Activated CD8-positive, alpha-beta memory T cell treated with anti-CD3 and anti-CD28 coated beads for 4 hours (primary cell): ENCODE measurements around the gene CCNG1.
A peak's percentile ranks its signal among the peaks of the same experiment; 100 is the strongest.
"Not testable (repeated sequence)": the region's sequence is repeated elsewhere in the genome, so short reads cannot be mapped to it uniquely, and the experiment has no call there.

Experiments used
- DNase-seq, 2 donors: peaks; one replicate each; pipeline ENCODE4 v3.0.0-alpha.2; 2020; ENCODE audit warnings: low read depth in 2 of 2

Gene CCNG1, protein sequence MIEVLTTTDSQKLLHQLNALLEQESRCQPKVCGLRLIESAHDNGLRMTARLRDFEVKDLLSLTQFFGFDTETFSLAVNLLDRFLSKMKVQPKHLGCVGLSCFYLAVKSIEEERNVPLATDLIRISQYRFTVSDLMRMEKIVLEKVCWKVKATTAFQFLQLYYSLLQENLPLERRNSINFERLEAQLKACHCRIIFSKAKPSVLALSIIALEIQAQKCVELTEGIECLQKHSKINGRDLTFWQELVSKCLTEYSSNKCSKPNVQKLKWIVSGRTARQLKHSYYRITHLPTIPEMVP

DNA sequence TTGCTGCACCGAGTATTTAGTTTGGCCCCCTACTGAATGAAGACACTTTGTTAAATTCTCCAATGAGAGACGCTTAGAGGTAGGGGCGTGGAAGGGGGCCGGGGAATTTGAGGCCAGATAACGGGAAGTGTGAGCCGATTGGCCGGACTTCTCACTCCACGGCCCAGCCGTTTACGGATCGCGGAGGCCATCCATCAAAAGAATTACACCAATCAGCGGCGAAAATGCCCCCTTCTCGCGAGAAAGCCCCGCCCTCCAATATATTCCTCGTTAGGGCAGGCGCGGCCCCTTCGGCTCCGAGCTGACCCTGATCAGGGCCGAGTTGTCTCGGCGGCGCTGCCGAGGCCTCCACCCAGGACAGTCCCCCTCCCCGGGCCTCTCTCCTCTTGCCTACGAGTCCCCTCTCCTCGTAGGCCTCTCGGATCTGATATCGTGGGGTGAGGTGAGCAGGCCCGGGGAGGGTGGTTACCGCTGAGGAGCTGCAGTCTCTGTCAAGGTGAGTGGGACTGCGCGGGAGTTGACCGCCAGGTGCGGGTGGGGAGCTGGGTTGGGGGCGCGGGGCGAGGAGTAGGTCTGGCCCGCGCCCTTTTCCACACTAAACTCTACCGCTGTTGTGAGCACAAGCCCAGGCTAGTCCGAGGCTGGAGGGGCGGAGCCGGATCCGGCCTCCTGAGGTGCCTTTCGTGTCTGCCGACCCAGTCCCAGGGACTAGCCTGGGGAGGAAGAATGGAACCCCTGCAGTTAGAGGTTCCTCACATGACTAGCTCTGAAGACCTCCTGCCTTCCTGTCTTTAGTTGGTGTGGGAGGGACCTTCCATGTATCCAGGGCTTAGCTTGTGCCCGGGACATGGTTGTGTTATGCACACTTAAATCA lies at the start of gene CCNG1:
TSS of gene CCNG1 (plus strand) at position 287 of the 874 bp plus-strand sequence. CDS start 1,662 bp downstream, outside the sequence.
- peak; percentile 77 for DNase-seq

DNA sequence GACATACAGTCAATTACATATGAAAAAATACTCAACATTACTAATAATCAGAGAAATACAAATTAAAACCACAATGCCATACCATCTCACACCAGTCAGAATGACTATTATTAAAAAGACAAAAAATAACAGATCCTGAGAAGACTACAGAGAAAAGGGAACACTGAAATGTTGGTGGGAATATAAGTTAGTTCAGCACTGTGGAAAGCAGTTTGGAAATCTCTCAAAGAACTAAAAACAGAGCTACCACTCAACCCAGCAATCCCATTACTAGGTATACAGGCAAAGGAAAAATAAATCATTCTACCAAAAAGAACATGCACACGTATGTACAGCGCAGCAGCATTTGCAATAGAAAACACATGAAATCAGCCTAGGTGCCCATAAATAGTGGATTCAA lies 41.6 kb upstream of the CCNG1 start:
- no peak for DNase-seq

DNA sequence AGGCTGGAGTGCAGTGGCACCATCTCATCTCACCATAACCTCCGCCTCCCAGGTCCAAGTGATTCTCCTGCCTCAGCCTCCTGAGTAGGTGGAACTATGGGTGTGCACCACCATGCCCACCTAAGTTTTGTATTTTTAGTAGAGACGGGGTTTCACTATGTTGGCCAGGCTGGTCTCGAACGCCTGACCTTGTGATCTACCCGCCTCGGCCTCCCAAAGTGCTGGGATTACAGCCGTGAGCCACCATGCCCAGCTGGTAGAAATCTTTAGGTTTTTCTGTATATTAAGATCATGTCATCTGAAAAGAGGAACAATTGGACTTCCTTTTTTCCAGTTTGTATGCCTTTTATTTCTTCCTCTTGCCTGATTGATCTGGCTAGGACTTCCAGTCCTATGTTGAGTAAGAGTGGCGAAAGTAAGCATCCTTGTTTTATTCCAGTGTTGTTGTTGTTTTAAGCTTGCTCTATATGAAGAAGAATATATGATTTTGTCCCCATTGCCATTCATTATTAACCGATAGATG lies 40.5 kb upstream of the CCNG1 start:
- not testable (repeated sequence) for DNase-seq

DNA sequence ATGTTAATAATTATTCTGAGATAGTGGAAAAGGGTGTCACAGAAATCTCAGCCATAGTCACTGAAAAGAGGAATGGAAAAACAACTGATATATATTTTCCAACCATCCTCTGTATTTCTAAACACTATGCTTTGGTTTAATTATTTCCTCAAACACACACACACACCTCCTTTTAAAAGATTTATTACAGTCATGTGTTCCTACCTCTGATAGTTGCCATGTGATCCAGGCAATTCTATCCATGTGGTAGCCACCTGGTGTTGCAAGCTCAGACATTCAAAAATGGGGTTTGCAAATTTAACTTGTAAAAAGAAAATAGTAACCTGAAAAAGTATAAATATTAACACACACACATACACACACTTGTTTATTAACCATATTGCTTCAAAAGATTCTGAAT lies 40.0 kb upstream of the CCNG1 start:
- no peak for DNase-seq

DNA sequence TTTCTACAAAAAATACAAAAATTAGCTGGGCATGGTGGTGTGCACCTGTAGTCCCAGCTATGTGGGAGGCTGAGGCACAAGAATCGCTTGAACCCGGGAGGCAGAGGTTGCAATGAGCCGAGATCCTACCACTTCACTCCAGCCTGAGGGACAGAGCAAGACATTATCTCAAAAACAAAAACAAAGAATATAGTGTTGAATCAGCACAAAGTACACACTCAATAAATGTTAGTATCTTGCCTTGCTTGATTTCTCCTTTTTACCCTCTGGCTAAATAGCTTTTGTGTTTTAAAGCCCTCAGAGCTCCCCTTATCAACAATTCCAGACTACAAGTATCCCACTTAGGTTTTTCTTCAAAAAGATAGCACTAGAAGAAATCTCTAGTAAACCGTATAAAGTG lies 37.5 kb upstream of the CCNG1 start:
- no peak for DNase-seq

DNA sequence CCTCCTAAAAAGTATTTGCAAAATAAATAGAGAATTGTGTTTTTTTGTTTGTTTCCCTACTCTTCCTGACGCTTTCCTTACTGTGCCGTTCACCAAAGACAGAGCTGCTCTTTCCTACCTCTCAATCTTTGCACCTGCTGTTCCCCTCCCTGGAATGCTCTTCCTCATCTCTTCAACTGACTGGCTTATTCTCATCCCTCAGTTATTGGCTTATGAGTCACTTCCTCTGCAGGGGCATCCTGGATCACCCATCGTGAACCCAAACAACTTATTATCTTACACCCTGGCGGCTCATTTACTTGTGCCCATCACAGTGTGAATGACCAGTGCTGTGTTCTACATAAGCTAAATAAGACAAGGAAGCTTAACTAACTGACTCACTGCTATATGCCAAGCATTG lies 36.1 kb upstream of the CCNG1 start:
- DNase-seq, result no peak

DNA sequence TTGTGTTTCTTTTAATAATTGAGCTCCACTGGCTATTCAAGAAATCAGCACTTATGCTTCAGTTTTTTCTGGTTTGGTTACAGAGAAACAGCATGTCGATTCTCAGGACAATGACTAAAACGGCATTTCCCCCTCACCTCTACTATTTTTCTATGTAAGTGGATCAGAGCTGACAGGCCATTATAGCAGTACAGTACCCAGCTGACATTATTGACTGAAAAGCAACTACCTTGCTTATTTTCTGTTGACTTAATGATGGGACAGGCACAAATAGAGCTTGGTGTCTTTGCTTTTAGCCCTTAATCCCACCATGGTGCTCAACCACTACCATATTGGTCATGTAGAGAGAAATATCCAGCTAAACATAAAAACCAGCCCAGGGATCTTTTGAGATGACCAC lies 35.4 kb upstream of the CCNG1 start:
- no peak for DNase-seq

DNA sequence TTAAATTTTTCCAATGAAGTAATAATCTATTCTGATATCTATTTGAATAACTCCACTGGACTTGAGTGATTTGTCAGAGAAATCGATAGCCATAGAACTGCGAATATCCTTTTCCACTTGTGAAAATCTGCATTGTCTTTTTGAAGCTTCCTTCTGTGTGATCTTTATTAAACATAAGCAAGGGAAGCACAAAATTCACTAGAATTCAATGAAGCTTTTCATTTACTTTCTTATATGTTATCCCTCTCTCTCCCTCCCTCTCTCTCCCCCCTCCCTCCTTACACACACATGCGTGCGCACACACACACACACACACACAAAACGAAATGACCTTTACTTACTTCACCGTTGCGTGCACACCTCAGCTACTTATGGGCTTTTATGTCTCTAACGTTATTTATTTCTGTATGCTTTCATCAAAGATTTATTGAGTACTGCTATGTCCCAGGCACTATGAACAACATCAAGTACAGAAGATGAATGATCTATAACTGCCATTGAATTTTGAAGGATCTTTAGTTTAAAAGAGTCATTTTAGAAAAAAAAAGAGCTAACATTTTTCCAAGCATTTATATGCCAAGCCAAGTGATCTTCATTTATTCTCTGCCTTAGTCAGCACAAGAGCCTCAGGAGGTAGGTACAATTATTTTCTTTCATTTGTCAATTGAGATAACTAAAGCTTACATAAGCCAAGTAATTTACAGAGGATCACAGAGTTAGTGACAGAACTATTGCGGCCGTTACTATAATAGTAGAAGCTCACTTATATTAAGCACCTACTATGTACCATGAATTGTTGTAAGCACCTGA lies 32.8 kb upstream of the CCNG1 start:
- no peak for DNase-seq

DNA sequence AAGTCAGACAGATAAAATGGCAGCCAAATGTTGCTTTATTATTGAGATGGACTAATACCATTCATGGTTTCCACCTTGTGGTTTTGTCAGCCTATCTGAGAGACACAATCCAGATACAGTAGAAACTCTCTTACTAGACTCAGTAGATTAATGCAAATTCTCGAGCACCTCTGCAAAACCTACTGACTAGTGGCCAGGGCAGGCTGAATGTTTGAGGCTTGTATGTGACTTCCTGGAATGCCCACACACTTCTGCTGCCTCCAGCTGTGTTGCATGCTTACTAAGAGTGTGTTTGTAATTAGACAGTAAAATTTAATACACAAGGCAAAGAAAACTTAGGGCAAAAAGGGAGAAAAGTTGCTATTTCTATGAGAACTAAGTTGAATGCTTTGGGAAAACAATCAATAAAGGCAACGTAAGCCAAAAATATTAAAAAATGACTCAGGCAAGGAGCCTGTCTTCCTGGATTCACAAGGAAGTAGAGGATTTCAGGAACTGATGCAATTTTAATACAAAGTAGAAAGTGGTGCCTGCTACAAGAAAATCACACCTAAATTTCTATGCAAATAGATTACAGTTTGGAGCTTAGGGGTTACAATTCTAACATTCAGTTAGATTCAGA lies 30.2 kb upstream of the CCNG1 start:
- no peak for DNase-seq

DNA sequence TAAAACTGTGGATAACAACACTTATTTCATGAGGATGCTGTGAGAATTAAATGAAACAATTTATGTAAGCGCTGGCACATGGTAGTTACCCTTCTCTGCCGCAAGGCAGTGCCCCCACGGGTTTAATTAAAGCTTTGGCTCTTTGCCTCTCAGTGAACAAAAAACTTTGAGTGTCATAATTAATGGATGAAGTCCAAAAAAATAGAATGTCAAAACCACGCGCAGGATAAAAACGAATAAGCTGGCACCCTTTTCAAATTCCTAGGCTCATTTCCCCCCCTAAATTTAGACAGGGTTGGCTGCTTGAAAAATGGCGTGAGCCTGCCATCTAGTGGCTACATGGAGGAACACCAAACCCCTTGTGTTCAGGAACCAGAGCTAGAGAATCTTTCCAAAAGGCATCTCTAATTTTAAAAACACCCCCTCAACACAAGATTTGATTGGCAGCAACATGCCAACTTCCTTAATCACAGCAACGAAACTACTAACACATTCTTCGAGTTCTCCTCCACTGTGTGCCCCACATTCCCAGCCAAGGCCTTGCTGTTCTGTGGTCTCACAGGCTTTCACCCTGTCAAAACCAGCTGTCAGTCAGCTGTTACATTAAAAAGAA lies 29.0 kb upstream of the CCNG1 start:
- DNase-seq, result peak; percentile 13 to 14

DNA sequence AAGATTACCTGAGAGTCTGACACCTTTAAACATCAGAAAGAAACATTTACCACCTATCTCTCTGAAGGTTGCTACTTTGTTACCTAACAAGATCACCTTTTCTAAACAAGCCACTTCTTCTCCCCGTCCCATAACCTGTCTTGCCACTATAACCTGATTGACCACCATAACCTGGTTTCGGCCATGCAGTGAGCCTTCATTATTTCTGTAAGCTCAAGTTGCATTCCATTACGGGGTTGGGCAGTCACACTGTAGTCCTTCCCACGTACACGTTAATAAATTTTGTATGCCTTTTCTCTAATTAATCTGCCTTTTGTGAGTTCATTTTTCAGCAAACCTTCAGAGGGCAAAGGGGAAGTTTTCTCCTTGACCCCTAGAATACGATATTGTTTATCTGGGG lies 28.0 kb upstream of the CCNG1 start:
- no peak for DNase-seq

DNA sequence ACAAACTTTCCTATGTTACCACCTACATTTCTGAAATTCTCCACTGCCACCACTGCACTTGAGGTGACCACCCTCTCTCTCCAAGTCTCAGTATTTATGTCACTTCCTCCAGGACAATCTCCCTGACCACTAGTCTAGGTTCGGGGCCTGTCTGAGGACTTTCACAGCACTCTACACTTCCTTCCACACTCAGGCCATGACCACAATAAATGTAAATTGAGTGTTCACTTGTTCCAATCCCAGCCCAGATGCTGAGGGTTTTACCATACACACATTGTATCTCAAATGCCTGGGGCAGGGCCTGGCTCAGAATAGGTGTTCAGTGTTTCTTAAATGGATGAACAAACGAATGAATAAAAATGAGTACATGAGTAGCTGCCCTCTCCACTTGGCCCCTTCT lies 26.9 kb upstream of the CCNG1 start:
- DNase-seq, result no peak

DNA sequence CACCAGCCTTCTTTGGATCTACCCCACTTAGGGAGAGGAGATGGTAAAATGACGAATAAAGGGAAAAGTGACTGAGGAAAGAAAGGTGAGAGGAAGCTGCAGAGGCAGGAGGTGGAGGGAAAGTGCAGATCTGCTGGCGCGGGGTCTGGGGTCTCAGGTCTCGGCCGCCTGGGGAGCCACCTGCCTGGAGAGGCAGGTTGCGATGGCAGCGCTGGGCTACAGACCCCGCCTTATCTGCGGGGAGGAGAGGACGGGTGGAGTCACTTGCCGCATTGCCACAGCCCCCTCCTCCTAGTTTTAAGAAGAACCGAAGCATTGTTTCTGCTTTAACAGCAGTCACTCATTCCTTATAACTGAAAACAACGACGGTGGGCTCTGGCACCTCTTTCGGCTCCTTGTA lies 21.7 kb upstream of the CCNG1 start:
- not testable (repeated sequence) for DNase-seq

DNA sequence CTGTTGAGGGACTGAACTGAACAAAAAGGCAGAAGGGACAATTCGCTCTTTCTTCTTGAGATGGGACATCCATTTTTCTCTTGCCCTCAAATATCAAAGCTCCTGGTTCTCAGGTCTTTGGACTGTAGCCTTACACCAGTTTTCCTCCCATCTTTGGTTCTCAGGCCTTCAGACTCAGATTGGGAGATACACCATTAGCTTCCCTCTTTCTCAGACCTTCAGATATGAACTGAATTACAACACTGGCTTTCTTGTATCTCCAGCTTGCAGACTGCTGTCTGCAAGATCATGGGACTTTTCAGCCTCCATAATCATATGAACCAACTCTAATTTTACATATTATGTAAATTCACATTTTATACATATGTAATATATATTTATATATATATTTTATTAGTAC lies 12.6 kb upstream of the CCNG1 start:
- no peak for DNase-seq

DNA sequence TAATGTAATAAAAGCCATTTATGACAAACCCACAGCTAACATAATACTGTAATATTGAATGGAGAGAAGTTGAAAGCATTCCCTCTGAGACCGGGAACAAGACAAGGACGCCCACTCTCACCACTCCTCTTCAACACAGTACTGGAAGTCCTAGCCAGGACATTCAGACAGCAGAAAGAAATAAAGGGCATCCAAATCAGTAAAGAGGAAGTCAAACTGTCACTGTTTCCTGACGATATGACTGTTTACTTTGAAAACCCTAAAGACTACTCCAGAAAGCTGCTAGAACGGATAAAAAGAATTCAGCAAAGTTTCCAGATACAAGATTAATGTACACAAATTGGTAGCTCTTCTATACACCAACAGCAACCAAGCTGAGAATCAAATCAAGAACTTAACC lies 11.3 kb upstream of the CCNG1 start:
- DNase-seq, result not testable (repeated sequence)

DNA sequence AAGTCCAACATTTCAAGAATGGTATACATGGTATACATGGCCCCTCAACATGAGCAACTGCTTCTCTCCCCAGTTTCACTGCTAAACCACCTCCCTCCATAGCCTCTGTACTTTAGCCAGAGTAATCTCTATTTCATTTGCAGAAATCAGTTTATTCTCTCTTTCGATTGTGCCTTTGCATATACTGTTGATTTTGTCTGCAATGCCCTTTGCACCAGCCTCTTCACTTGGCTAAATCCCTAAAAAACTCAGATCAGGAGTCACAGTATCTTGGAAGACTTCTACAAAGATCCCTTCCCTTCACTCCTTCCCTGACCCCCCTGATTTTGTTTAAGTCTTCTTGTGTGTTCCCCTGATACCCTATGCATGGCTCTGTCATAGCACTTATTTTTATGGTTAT lies 4.9 kb upstream of the CCNG1 start:
- no peak for DNase-seq

DNA sequence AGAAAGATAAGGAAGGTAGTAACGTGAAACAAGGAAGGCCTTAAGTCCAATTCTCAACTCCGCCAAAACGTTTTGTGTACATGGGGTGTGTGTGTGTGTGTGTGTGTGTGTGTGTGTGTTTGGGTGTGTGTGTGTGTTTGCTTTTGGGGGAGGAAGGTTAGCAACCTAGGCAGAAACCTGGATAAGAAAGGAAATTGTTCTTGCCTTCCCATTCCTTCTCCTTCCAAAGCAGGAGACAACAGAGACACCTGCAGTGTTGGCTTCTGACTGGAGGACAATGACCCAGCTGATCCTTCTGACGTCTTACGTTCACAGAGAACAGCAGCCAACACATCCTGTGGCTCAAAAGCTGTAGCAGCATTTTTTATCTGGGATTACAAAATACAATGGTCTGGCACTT lies 4.1 kb upstream of the CCNG1 start:
- no peak for DNase-seq

DNA sequence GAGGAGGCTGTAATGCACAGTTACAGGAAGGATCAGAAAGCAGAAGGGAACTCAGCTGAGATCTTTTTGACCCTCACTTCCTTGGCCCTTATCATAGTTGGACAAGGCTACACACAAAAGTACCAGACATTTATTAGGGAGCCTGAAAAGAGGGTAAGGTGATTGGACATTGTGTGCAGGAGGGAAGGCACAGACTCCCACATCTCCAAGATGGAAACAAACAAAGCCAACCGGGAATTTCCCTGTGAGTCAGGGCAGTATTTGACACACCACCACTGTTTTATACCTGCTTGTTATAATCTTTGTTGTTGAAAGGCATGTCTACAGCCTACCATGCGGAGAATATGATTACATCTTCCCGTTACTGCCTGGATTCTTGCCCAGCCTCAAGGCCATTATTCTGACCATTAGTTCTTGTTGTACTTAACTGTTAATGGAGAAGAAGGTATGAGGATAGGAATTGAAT lies 3.0 kb upstream of the CCNG1 start:
- peak in 1 of 2 donors; percentile 5 for DNase-seq

DNA sequence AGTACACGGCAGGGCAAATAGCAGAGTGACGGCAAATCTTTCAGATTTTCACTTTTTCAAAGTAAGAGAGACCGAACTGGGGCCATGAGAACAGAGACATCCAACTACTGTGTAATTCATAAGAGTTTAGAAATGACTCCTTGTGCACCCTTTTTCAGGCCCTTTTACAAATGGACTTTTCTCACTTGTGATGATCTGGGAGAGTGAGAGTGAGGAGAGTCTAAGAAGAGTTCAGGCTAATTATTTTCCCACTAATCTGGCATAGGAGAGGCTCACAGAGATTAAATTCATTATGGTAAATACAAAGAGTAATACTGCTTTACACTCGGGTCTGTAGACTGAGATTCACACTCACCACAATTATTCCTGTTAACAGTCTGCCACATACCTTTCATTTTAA lies 880 bp upstream of the CCNG1 start:
- DNase-seq, result no peak

DNA sequence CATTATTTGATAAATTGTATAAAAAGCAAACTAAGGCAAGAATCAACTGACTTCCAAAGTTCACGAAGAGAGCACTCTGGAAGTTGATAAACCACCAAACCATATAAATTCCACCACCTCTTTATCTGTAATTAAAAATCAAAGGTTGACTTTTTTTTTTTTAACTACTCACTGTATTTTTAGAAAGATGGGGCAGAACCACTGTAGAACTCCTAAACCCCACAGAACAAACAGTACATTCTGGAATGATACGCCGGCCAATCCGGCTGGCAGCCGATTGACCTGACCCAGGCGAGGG lies 435 bp upstream of the CCNG1 start:
- DNase-seq, result no peak

DNA sequence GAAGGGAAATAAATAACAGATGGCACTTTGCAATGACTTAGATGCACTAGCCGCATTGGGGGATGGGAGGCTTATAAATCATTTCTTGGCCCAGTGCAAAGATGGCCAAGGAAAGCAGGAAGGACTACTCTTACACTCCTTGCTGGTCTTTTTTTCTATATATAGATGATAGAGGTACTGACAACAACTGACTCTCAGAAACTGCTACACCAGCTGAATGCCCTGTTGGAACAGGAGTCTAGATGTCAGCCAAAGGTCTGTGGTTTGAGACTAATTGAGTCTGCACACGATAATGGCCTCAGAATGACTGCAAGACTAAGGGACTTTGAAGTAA lies 1.7 kb downstream of the CCNG1 start:
- DNase-seq, result no peak
